Stimulated activated CD4-positive, alpha-beta T cell treated with anti-CD3 and anti-CD28 coated beads, TNF-alpha, amount 100 ng/mL, for 4 hours (primary cell): ENCODE data around the gene PPP1R12A.
"Not testable (repeated sequence)": the region's sequence is repeated elsewhere in the genome, so short reads cannot be mapped to it uniquely, and the experiment has no call there.

Experiments
- DNase-seq, 3 experiments: peaks; one replicate each; pipeline ENCODE4 v3.0.0-alpha.2; 2020; ENCODE audit warnings: low read depth in 3 of 3

PPP1R12A gene

GRCh38 chr12:79841878-79842265, 93.0 kb downstream of the PPP1R12A start:
- no peak for DNase-seq

- DNase-seq = no peak
These were observed 93.5 kb downstream of the PPP1R12A start for GRCh38 chr12:79841248-79841877.

- DNase-seq = no peak
These were observed 96.5 kb downstream of the PPP1R12A start for GRCh38 chr12:79838359-79838758.

- no peak for DNase-seq
These were observed 97.3 kb downstream of the PPP1R12A start for GRCh38 chr12:79837575-79837974.

GRCh38 chr12:79835377-79835843, 99.5 kb downstream of the PPP1R12A start:
- DNase-seq = no peak

- DNase-seq = no peak
These were observed 100.1 kb downstream of the PPP1R12A start for GRCh38 chr12:79834712-79835376.

GRCh38 chr12:79830440-79830839, 104.5 kb downstream of the PPP1R12A start:
- no peak for DNase-seq

- no peak for DNase-seq
These were observed 106.0 kb downstream of the PPP1R12A start for GRCh38 chr12:79828924-79829323.

GRCh38 chr12:79827484-79827883, 107.4 kb downstream of the PPP1R12A start:
- no peak for DNase-seq

- no peak for DNase-seq
These were observed 108.4 kb downstream of the PPP1R12A start for GRCh38 chr12:79826267-79827128.

GRCh38 chr12:79822475-79822874, 112.4 kb downstream of the PPP1R12A start:
- no peak for DNase-seq

- DNase-seq = no peak
These were observed 116.0 kb downstream of the PPP1R12A start for GRCh38 chr12:79818856-79819255.

- not testable (repeated sequence) for DNase-seq
These were observed 150.4 kb downstream of the PPP1R12A start for GRCh38 chr12:79784366-79785065.

- no peak for DNase-seq
These were observed 152.6 kb downstream of the PPP1R12A start for GRCh38 chr12:79782172-79782900.

GRCh38 chr12:79778802-79779448, 156.0 kb downstream of the PPP1R12A start:
- no peak for DNase-seq

GRCh38 chr12:79776111-79776510, 158.8 kb downstream of the PPP1R12A start:
- no peak for DNase-seq

- no peak for DNase-seq
These were observed 159.4 kb downstream of the PPP1R12A start for GRCh38 chr12:79775355-79776027.

- DNase-seq = no peak
These were observed 161.0 kb downstream of the PPP1R12A start for GRCh38 chr12:79773896-79774295.

GRCh38 chr12:79769860-79770485, 164.9 kb downstream of the PPP1R12A start:
- DNase-seq = no peak
